Measurements from ENCODE around the gene MYL2. TPM values are rescaled to one million over a fixed set of nuclear protein-coding genes. Genes with fewer than 3 reads are reported as not detected.

Gene MYL2
- total and polyA plus RNA-seq, 4 donors: 0.65 to 1.7 TPM; not detected in 2

- Histone ChIP-seq H3K27ac (ENCODE audit: low read depth in 1 of 2, low read length in 1 of 2) (no peak overlapping the region), H3K9me3 (ENCODE audit: control insufficient read depth in 4 of 4, insufficient read depth in 3 of 4, low read length in 3 of 4) (no peaks in the 10 kb centered on the region), H3K9ac (ENCODE audit: insufficient read depth in 1 of 2, low read length in 2 of 2) (no peak overlapping the region), H3K27me3 (ENCODE audit: control insufficient read depth in 3 of 3, insufficient read depth in 3 of 3, low read length in 2 of 3) (no peaks in the 10 kb centered on the region), H3K36me3 (ENCODE audit: control insufficient read depth in 4 of 4, insufficient read depth in 4 of 4, low read length in 4 of 4) (no peaks in the 10 kb centered on the region), H3K4me3 (no peak overlapping the region), H3K4me1 (ENCODE audit: control insufficient read depth in 5 of 5, insufficient read depth in 5 of 5, low read length in 5 of 5) (no peaks in the 10 kb centered on the region)
- no peak for TF ChIP-seq CTCF (IDR thresholded peaks at IDR 0.05; ENCODE audit: control extremely low read depth, extremely low read depth)
- 90% methylated on average over 5 of the region's 5 CpGs for WGBS, 2 donors
- no peak for ATAC-seq (ENCODE audit: insufficient read depth, low FRiP score)
- DNase-seq: no peak
Observed at GRCh38 chr12:110869803-110870202, 50.6 kb downstream of the MYL2 start.

- ATAC-seq (ENCODE audit: insufficient read depth, low FRiP score): no peak
- no peak for TF ChIP-seq CTCF (IDR thresholded peaks at IDR 0.05; ENCODE audit: control extremely low read depth, extremely low read depth)
- Histone ChIP-seq H3K4me1 (ENCODE audit: control insufficient read depth in 5 of 5, insufficient read depth in 5 of 5, low read length in 5 of 5) (no peaks in the 10 kb centered on the region), H3K36me3 (ENCODE audit: control insufficient read depth in 4 of 4, insufficient read depth in 4 of 4, low read length in 4 of 4) (no peaks in the 10 kb centered on the region), H3K4me3 (no peak overlapping the region), H3K27ac (ENCODE audit: low read depth in 1 of 2, low read length in 1 of 2) (no peak overlapping the region), H3K27me3 (ENCODE audit: control insufficient read depth in 3 of 3, insufficient read depth in 3 of 3, low read length in 2 of 3) (no peaks in the 10 kb centered on the region), H3K9ac (ENCODE audit: insufficient read depth in 1 of 2, low read length in 2 of 2) (no peak overlapping the region), H3K9me3 (ENCODE audit: control insufficient read depth in 4 of 4, insufficient read depth in 3 of 4, low read length in 3 of 4) (no peaks in the 10 kb centered on the region)
- DNase-seq: no peak
- 24 to 60% methylated on average over 3 of the region's 3 CpGs for WGBS, 2 donors
Observed at GRCh38 chr12:110869026-110869425, 51.4 kb downstream of the MYL2 start.

- Histone ChIP-seq H3K4me3 (no peak overlapping the region), H3K27me3 (ENCODE audit: control insufficient read depth in 3 of 3, insufficient read depth in 3 of 3, low read length in 2 of 3) (no peaks in the 10 kb centered on the region), H3K4me1 (ENCODE audit: control insufficient read depth in 5 of 5, insufficient read depth in 5 of 5, low read length in 5 of 5) (no peaks in the 10 kb centered on the region), H3K27ac (ENCODE audit: low read depth in 1 of 2, low read length in 1 of 2) (no peak overlapping the region), H3K9ac (ENCODE audit: insufficient read depth in 1 of 2, low read length in 2 of 2) (no peak overlapping the region), H3K9me3 (ENCODE audit: control insufficient read depth in 4 of 4, insufficient read depth in 3 of 4, low read length in 3 of 4) (no peaks in the 10 kb centered on the region), H3K36me3 (ENCODE audit: control insufficient read depth in 4 of 4, insufficient read depth in 4 of 4, low read length in 4 of 4) (no peaks in the 10 kb centered on the region)
- DNase-seq (no peak), ATAC-seq (ENCODE audit: insufficient read depth, low FRiP score) (no peak)
- 83 to 87% methylated on average over 6 of the region's 6 CpGs for WGBS, 2 donors
- no peak for TF ChIP-seq CTCF (IDR thresholded peaks at IDR 0.05; ENCODE audit: control extremely low read depth, extremely low read depth)
Observed at GRCh38 chr12:110865521-110865920, 54.9 kb downstream of the MYL2 start.

- Histone ChIP-seq H3K4me3 (no peak overlapping the region), H3K27me3 (ENCODE audit: control insufficient read depth in 3 of 3, insufficient read depth in 3 of 3, low read length in 2 of 3) (no peaks in the 10 kb centered on the region), H3K36me3 (ENCODE audit: control insufficient read depth in 4 of 4, insufficient read depth in 4 of 4, low read length in 4 of 4) (no peaks in the 10 kb centered on the region), H3K27ac (ENCODE audit: low read depth in 1 of 2, low read length in 1 of 2) (no peak overlapping the region), H3K9me3 (ENCODE audit: control insufficient read depth in 4 of 4, insufficient read depth in 3 of 4, low read length in 3 of 4) (peaks cover 0 to 2% (median 0%) of the 10 kb centered on the region in 4 donors), H3K9ac (ENCODE audit: insufficient read depth in 1 of 2, low read length in 2 of 2) (no peak overlapping the region), H3K4me1 (ENCODE audit: control insufficient read depth in 5 of 5, insufficient read depth in 5 of 5, low read length in 5 of 5) (no peaks in the 10 kb centered on the region)
- DNase-seq: no peak
- ATAC-seq (ENCODE audit: insufficient read depth, low FRiP score): no peak
- TF ChIP-seq CTCF (IDR thresholded peaks at IDR 0.05; ENCODE audit: control extremely low read depth, extremely low read depth): no peak
- 87 to 92% methylated on average over 7 of the region's 7 CpGs for WGBS, 2 donors
Observed at GRCh38 chr12:110863161-110863560, 57.2 kb downstream of the MYL2 start.

Data from lung (tissue), 12 donors.